ENCODE measurements around the gene NEURL1.

DNA sequence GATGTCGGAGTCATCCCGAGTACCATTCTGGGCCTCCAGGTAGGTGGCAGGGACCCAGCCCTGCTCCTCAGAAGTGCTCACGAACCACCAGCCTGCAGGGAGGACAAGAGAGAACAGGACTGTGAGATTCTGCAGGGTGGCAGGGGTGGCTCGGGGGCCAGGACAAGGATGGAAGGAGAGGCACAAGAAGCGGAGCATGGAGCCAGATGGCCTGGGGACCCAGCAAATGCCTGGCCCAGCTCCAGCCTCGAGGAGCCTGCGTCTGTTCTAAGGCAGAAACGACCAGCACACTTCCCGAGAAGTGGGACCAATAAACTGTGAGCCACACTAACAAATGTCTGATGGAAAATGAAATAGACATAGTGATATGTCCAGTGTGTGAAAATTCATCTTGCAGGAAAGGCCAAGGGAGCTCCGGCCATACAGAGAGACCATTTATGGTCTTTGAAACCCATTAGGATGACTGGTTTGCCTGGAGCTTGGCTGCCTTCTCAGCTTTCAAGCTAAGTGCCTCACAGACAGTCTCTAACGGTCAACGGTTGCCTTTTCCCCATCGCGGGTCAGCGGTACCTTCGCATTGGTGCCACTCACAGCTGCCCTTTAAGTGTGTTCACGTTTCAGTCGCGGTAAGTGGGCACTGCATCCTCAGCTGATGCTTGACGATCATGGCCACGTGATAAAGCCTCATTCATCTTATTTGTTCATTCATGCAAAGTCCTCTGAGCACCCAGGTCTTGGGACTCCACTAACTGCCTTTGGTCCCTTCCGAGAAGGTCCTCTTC, 133.8 kb downstream of the NEURL1 start:
- TF ChIP-seq SUZ12 (IDR thresholded peaks at IDR 0.05; ENCODE audit: extremely low read depth, insufficient read depth, insufficient read length) (no peak), YY1 (IDR thresholded peaks at IDR 0.05; ENCODE audit: insufficient read depth, insufficient read length) (no peak)
